ENCODE data around the gene WFDC2. TPM values are rescaled to one million over a fixed set of nuclear protein-coding genes. Genes with fewer than 3 reads are reported as not detected.

WFDC2 gene
- total RNA-seq, 1 donor from 2014 or later = not detected

- Histone ChIP-seq H3K27me3 (ENCODE audit: low read depth) (no peaks in the 10 kb centered on the region), H3K9me3 (replicated peaks) (no peaks in the 10 kb centered on the region), H3K4me3 (peak overlapping the region; percentile 70), H3K36me3 (no peaks in the 10 kb centered on the region), H3K4me1 (peaks cover 19% of the 10 kb centered on the region), H3K27ac (replicated peaks) (peak overlapping the region; percentile 83)
- peak; percentile 91 for DNase-seq
- TF ChIP-seq CTCF (IDR thresholded peaks at IDR 0.05; ENCODE audit: borderline replicate concordance) = peak; percentile 99
- intact Hi-C loops (cut with micrococcal nuclease) = loop anchor here (2.0 to 5.0 kb wide), 2 partner anchors 62 to 115 kb away; no protein-coding TSS in a partner anchor
Measured at GRCh38 chr20:45436732-45437485, 32.6 kb upstream of the WFDC2 start.

GRCh38 chr20:45440424-45440823 lies 29.1 kb upstream of the WFDC2 start:
- peaks cover 7% of the 10 kb centered on the region for H3K27me3 ChIP-seq (ENCODE audit: low read depth)
- intact Hi-C loops (cut with micrococcal nuclease) = no loop called here
- DNase-seq = no peak
- H3K36me3 ChIP-seq = no peaks in the 10 kb centered on the region
- no peak overlapping the region for H3K4me3 ChIP-seq
- H3K4me1 ChIP-seq = peaks cover 10% of the 10 kb centered on the region
- no peaks in the 10 kb centered on the region for H3K9me3 ChIP-seq (replicated peaks)
- TF ChIP-seq CTCF (IDR thresholded peaks at IDR 0.05; ENCODE audit: borderline replicate concordance) = no peak
- no peak overlapping the region for H3K27ac ChIP-seq (replicated peaks)

DNA sequence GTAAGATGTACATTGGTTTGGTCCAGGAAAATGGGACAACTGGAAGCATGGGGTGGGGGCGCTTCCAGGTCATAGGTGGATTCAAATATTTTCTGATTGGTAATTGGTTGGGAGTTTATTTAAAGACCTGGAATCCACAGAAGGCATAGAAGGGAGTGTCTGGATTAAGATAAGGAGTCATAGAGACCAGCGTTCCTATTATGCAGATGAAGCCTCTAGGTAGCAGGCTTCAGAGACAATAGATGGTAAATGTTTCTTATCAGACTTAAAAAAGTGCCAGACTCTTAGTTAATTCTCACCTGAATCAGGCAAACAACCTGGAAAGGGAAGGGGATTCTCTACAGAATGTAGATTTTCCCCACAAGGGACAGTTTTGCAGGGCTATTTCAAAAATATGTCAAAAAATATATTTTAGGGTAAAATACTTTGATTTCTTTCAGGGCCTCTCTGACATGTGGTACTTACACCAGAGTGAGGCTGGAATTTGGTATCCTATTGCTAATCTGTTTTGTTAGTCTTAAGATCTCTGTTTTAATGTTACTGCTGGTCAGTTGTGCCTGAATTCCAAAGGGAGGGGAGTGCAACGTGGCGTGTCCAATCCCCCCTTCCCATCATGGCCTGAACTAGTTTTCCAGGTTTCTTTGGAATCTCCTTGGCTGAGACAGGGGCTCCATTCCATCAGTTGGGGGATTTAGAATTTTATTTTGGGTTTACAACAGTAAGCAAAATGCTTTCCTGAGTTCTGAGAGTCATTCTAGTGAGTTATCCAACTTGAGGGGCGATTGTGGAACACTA lies 28.5 kb upstream of the WFDC2 start:
- Histone ChIP-seq H3K36me3 (no peaks in the 10 kb centered on the region), H3K9me3 (replicated peaks) (no peaks in the 10 kb centered on the region), H3K27ac (replicated peaks) (no peak overlapping the region), H3K4me1 (peaks cover 10% of the 10 kb centered on the region), H3K4me3 (no peak overlapping the region), H3K27me3 (ENCODE audit: low read depth) (peaks cover 7% of the 10 kb centered on the region)
- no peak for DNase-seq
- intact Hi-C loops (cut with micrococcal nuclease) = no loop called here
- no peak for TF ChIP-seq CTCF (IDR thresholded peaks at IDR 0.05; ENCODE audit: borderline replicate concordance)

DNA sequence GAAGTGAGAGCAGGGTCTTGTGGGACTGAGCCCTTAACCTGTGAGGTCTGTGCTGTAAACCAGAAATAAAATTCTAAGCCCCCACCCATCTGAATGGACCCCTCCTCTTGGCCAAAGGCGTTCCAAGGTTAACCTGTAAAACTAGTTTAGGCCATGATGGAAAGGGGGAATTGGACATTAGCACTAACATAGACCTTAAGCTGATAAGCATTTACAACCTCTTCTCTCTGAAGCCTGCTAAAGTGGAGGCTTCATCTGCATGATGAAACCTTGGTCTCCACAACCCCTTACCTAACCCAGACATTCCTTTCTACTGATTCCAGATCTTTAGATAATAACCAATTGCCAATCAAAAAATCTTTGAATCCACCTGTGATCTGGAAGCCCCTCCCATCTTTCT lies 27.8 kb upstream of the WFDC2 start:
- peaks cover 3% of the 10 kb centered on the region for H3K4me1 ChIP-seq
- H3K27ac ChIP-seq (replicated peaks) = no peak overlapping the region
- no peak overlapping the region for H3K4me3 ChIP-seq
- H3K9me3 ChIP-seq (replicated peaks) = no peaks in the 10 kb centered on the region
- no peak for TF ChIP-seq CTCF (IDR thresholded peaks at IDR 0.05; ENCODE audit: borderline replicate concordance)
- H3K27me3 ChIP-seq (ENCODE audit: low read depth) = peaks cover 7% of the 10 kb centered on the region
- no peak for DNase-seq
- intact Hi-C loops (cut with micrococcal nuclease) = no loop called here
- no peaks in the 10 kb centered on the region for H3K36me3 ChIP-seq

- intact Hi-C loops (cut with micrococcal nuclease) = no loop called here
- H3K4me1 ChIP-seq = no peaks in the 10 kb centered on the region
- no peak overlapping the region for H3K4me3 ChIP-seq
- DNase-seq = no peak
- H3K9me3 ChIP-seq (replicated peaks) = no peaks in the 10 kb centered on the region
- H3K36me3 ChIP-seq = no peaks in the 10 kb centered on the region
- no peak for TF ChIP-seq CTCF (IDR thresholded peaks at IDR 0.05; ENCODE audit: borderline replicate concordance)
- no peak overlapping the region for H3K27ac ChIP-seq (replicated peaks)
- H3K27me3 ChIP-seq (ENCODE audit: low read depth) = peaks cover 7% of the 10 kb centered on the region
Measured at GRCh38 chr20:45444050-45444449, 25.5 kb upstream of the WFDC2 start.
